ENCODE data around the gene ABHD17C.

ABHD17C gene

DNA sequence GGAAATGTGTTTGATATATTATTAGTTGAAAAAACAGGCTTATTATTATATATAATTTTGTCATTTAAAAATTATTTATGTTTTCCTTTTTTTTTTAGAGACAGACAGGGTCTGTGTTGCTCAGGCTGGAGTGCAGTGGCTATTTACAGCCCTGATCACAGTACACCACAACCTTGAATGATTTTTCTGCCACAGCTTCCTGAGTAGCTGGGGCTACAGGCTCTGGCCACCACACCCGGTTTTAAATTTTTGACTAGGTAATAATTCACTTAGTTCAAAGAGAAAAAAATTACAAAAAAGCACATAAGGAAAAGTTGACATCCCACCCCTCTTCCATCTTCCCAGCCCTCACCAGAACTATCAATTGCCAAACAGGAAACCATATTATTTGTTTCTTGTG, 79.4 kb downstream of the ABHD17C start:
- no peak for DNase-seq (ENCODE audit: low read depth)
- no peak overlapping the region for H3K4me3 ChIP-seq (ENCODE audit: low read length)
- TF ChIP-seq, protein P1, sequence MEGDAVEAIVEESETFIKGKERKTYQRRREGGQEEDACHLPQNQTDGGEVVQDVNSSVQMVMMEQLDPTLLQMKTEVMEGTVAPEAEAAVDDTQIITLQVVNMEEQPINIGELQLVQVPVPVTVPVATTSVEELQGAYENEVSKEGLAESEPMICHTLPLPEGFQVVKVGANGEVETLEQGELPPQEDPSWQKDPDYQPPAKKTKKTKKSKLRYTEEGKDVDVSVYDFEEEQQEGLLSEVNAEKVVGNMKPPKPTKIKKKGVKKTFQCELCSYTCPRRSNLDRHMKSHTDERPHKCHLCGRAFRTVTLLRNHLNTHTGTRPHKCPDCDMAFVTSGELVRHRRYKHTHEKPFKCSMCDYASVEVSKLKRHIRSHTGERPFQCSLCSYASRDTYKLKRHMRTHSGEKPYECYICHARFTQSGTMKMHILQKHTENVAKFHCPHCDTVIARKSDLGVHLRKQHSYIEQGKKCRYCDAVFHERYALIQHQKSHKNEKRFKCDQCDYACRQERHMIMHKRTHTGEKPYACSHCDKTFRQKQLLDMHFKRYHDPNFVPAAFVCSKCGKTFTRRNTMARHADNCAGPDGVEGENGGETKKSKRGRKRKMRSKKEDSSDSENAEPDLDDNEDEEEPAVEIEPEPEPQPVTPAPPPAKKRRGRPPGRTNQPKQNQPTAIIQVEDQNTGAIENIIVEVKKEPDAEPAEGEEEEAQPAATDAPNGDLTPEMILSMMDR (IDR thresholded peaks at IDR 0.05; ENCODE audit: insufficient read depth, low read depth, low read length, missing control alignments): no peak

DNA sequence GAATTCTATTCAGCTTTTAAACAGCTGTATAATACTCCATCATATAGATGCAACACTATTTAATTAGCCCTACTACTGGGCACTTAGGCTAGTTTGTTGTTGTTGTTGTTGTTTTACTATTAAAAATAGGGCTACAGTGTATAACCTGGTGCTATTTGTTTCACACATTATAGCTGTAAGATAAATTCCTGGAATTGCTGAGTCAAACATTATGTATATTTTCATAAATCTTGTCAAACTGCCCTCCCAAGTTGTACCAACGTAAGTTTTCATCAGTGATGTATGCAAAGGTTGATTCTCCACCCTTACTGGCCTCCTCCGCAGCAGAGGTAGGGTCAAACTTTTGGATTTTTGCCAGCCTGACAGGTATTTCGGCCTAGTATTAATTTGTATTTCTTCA, 80.2 kb downstream of the ABHD17C start:
- DNase-seq (ENCODE audit: low read depth): no peak
- TF ChIP-seq, protein P1 (IDR thresholded peaks at IDR 0.05; ENCODE audit: insufficient read depth, low read depth, low read length, missing control alignments): no peak
- no peak overlapping the region for H3K4me3 ChIP-seq (ENCODE audit: low read length)

DNA sequence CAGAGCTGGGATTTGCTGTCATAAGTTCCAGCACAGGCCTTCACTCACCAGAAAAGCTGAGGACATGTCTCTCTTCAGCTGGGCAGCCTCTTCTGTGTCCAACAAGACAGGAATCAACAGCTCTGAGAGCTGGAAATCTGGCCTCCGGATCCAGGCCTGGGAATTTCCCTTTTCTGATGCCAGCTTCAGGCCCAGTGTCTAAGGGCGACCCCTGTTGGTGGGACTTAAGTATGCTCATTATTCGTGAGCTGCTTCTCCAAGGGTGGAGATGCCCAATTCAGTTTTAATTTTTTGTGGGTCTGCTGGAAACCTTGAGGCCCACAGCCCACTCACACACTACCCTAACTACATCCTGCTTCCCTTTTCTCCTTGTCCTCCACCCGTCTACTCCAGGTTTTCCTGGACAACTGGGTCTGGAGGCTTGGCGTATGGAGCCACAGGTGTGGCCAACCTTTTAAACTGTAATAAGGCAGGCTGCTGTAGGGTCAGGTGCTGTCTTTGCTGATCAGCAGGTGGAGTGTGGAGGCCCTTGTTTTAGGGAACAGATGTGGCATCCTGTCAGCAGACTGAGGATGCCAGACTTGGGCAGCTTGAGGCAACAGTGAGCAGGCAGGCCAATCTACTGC, 81.4 kb downstream of the ABHD17C start:
- H3K4me3 ChIP-seq (ENCODE audit: low read length): no peak overlapping the region
- DNase-seq (ENCODE audit: low read depth): peak; percentile 87
- TF ChIP-seq, protein P1 (IDR thresholded peaks at IDR 0.05; ENCODE audit: insufficient read depth, low read depth, low read length, missing control alignments): peak; percentile 68

DNA sequence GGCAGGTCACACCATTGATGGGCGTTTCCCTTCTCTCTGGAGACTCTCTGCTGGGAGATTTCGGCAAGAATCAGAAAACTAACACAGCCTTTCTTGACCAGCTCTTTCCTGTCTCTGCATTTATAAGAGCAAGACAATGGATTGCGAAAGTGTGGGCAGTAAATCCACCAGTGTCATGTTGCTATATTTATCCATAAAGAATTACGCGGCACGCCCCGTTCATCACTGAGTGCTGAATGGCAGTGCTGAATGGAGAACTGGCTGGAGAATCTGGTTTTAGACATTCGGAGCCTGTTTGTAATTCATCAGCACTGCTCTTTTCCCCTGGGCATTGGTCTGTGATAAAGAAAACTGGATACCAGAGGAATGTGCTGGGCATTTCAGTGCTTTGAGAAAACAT, 82.0 kb downstream of the ABHD17C start:
- no peak overlapping the region for H3K4me3 ChIP-seq (ENCODE audit: low read length)
- TF ChIP-seq, protein P1 (IDR thresholded peaks at IDR 0.05; ENCODE audit: insufficient read depth, low read depth, low read length, missing control alignments): no peak
- peak; percentile 98 for DNase-seq (ENCODE audit: low read depth)

DNA sequence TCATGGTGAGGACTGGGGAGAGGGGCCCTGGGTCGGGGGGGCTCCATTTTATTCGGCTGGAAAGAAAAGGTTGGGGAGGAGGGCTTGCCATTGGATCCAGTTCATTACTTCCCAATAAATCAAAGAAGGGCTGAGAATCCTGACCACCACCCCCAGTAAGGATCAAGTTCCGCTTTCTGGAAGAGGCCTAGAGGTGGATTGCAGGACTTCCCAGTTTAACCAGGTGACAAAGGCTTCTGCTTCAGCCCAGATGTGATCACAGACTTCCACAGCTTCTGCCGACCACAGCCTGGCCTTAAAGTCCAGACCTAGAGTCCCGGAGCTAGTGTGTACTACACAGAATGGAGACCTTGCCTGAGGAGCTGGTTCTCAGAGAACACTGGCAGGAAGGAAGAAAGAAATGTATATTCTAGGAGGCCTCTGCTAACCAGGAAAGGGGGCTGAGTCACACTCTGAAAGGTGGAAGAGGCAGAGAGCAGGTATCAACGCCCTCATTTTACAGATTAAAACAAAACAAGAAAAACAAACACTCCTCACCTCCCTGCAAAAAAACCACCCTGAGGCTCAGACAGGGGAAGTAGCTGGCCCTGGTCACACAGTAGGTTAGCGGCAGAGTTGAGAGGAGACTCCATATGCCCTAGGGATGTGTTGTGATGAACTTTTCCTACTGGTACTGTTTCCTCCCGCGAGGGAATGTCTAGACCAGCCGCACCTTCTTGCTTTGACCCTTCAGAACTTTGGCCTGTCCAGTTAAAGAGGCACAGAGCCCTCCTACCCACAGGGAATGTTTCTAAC, 82.9 kb downstream of the ABHD17C start:
- TF ChIP-seq, protein P1 (IDR thresholded peaks at IDR 0.05; ENCODE audit: insufficient read depth, low read depth, low read length, missing control alignments): no peak
- no peak overlapping the region for H3K4me3 ChIP-seq (ENCODE audit: low read length)
- peak; percentile 81 for DNase-seq (ENCODE audit: low read depth)

DNA sequence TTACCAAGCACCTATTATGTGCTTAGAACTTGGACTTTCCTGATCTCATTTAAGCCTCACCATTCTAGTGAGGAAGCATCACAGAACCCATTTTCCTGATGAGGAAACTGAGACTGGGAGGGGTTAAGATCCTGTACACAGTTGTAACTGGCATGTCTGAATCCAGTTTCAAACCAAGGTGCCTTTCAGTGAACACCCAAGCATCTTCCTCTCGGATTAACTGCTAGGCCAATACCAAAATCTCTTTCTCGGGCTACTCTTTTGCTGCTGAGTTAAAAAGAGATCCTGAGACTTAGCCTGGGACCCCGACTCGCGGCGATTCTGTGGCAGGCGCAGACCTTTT, 83.5 kb downstream of the ABHD17C start:
- DNase-seq (ENCODE audit: low read depth): no peak
- TF ChIP-seq, protein P1 (IDR thresholded peaks at IDR 0.05; ENCODE audit: insufficient read depth, low read depth, low read length, missing control alignments): no peak
- peak overlapping the region; percentile 13 for H3K4me3 ChIP-seq (ENCODE audit: low read length)
